Sigmoid colon (tissue), 7 donors: ENCODE measurements around the gene ARHGEF1. TPM values are rescaled to one million over a fixed set of nuclear protein-coding genes. Genes with fewer than 3 reads are reported as not detected.

Experiments used
- DNase-seq: peaks from one replicate; pipeline ENCODE4 v3.0.0-alpha.2; 2019
- H3K27ac ChIP-seq, 4 donors: fragments of 200-600 bp; sonication (generic); one replicate each; pipeline ENCODE4 v1.5.1; 2016 to 2019; ENCODE audit warnings: mild to moderate bottlenecking in 1 of 4
- H3K27me3 ChIP-seq, 3 donors: fragments of 200-600 bp; sonication (generic); one replicate each; pipeline ENCODE4 v1.5.1; 2019; ENCODE audit warnings: mild to moderate bottlenecking in 1 of 3
- H3K36me3 ChIP-seq, 4 donors: fragments of 200-600 bp; sonication (generic); one replicate each; pipeline ENCODE4 v1.5.1; 2016 to 2019
- H3K4me1 ChIP-seq, 4 donors: fragments of 200-600 bp; sonication (generic); one replicate each; pipeline ENCODE4 v1.5.1; 2017 to 2019
- H3K4me3 ChIP-seq, 4 donors: fragments of 200-600 bp; sonication (generic); one replicate each; pipeline ENCODE4 v1.5.1; 2017 to 2019; ENCODE audit warnings: mild to moderate bottlenecking in 2 of 4, moderate library complexity in 1 of 4
- H3K9me3 ChIP-seq, 4 donors: fragments of 200-600 bp in 3 of 4; sonication (generic) in 3 of 4; one replicate each; pipeline versions ENCODE4 v1.5.1 to v1.6.1; 2013 to 2019
- EP300 ChIP-seq, 4 donors: sonication (generic); formaldehyde crosslinking; IDR thresholded peaks; one replicate each; pipeline ENCODE4 v1.6.1; 2017; ENCODE audit warnings: antibody characterized with exemption in 4 of 4
- POLR2A ChIP-seq, 2 donors: fragments of 450-650 bp; IDR thresholded peaks; one replicate each; pipeline ENCODE4 v1.6.1; 2016; ENCODE audit warnings: antibody characterized with exemption in 2 of 2, mild to moderate bottlenecking in 2 of 2, moderate library complexity in 2 of 2
- POLR2AphosphoS5 ChIP-seq, 4 donors: sonication (generic); formaldehyde crosslinking; IDR thresholded peaks; one replicate each; pipeline ENCODE4 v1.6.1; 2017; ENCODE audit warnings: antibody characterized with exemption in 4 of 4
- whole genome bisulfite sequencing, 2 donors: extraction: QIAGEN DNeasy Blood & Tissue Kit; methylation state at CpG; one replicate each; pipeline ENCODE4 v1.1.7; 2013; 5-methylcytosine and 5-hydroxymethylcytosine counted together
- intact Hi-C: fragments of 100-400 bp; cut with DNase I; formaldehyde crosslinking; loops from one replicate; pipeline ENCODE4 v1.15.1; 2023
- polyA plus RNA-seq, 3 donors: library from polyadenylated mRNA; stranded (reverse); fragments of 200-250 nt; gene quantifications; one replicate each; pipeline ENCODE4 v1.2.3, GENCODE V29; 2013
- total RNA-seq, 4 donors: library from RNA; depleted of rRNA; stranded (reverse); fragments of >200 nt; gene quantifications; one replicate each; pipeline ENCODE4 v1.1.0, GENCODE V29; 2016
- TF ChIP-seq, protein P1 (sequence below), 4 experiments: fragments of 450-650 bp in 3 of 4; fragments of 200-600 bp in 1 of 4; IDR thresholded peaks; one replicate each; pipeline ENCODE4 v1.5.1; 2016 to 2019; ENCODE audit warnings: antibody characterized with exemption in 4 of 4, mild to moderate bottlenecking in 3 of 4, moderate library complexity in 2 of 4
- donor health status: healthy with polysubstance abuse.
- donor health status: Bipolar disorder and iron deficiency.
- donor health status: healthy.

ARHGEF1 gene
- total and polyA plus RNA-seq, 7 donors, result 30.5 to 151 (median 36.7) TPM

DNA sequence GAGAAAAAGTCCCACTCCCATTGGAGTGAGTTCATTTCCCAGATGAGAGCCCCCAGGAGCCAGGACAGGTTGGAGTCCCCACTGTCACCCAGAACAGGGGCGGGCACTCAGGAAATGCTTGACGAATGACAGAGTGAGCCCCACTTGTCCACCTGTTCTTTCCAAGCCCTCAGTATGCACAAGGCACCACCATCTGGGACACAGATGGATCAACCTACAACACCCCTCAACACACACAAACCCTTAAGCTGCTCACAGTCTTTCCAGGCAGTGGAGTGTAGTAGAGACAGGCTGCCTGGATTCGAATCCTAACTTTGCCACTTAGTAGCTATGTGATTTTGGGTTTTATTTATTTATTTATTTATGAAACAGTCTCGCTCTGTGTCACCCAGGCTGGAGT, 8.0 kb downstream of the ARHGEF1 start:
- no peaks in the 10 kb centered on the region for H3K9me3 ChIP-seq
- TF ChIP-seq, protein P1, sequence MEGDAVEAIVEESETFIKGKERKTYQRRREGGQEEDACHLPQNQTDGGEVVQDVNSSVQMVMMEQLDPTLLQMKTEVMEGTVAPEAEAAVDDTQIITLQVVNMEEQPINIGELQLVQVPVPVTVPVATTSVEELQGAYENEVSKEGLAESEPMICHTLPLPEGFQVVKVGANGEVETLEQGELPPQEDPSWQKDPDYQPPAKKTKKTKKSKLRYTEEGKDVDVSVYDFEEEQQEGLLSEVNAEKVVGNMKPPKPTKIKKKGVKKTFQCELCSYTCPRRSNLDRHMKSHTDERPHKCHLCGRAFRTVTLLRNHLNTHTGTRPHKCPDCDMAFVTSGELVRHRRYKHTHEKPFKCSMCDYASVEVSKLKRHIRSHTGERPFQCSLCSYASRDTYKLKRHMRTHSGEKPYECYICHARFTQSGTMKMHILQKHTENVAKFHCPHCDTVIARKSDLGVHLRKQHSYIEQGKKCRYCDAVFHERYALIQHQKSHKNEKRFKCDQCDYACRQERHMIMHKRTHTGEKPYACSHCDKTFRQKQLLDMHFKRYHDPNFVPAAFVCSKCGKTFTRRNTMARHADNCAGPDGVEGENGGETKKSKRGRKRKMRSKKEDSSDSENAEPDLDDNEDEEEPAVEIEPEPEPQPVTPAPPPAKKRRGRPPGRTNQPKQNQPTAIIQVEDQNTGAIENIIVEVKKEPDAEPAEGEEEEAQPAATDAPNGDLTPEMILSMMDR (IDR thresholded peaks at IDR 0.05), result no peak
- no peak for TF ChIP-seq POLR2AphosphoS5 (IDR thresholded peaks at IDR 0.05)
- TF ChIP-seq EP300 (IDR thresholded peaks at IDR 0.05), result no peak
- TF ChIP-seq POLR2A (IDR thresholded peaks at IDR 0.05), result no peak
- no peak overlapping the region for H3K27ac ChIP-seq
- no peak for DNase-seq
- H3K36me3 ChIP-seq, result peaks cover 12 to 53% (median 33%) of the 10 kb centered on the region in 4 donors
- WGBS, 2 donors, result 97 to 98% methylated on average over 4 of the region's 4 CpGs
- H3K27me3 ChIP-seq, result no peaks in the 10 kb centered on the region
- H3K4me1 ChIP-seq, result peaks cover 0 to 16% (median 0%) of the 10 kb centered on the region in 4 donors
- H3K4me3 ChIP-seq, result no peak overlapping the region
- intact Hi-C loops, result no loop called here

DNA sequence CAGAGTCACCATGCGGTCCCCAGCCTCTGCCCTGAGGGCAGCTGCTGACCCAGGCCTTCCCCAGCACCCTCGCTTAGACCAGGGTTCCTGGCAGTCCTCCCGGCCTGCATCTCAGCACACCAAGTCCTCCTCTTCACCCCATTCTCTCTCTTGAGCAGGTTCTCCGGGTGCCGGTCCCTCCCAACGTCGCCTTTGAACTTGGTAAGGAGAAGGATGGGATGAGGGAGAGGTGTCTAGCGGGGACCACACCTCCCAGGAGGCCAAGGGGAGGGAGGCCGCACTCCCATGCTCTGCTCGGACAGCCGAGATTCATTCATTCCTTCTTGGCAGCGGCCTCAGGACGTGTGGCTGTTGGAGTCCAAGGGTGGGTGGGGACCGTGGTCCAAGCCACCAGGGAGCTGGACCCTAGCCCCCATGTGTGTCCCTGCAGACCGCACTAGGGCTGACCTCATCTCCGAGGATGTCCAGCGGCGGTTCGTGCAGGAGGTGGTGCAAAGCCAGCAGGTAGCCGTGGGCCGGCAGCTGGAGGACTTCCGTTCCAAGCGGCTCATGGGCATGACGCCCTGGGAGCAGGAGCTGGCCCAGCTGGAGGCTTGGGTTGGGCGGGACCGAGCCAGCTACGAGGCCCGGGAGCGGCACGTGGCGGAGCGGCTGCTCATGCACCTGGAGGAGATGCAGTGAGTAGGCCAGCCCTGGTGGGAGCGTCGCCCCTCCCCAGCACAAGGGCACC, 9.4 kb downstream of the ARHGEF1 start:
- Histone ChIP-seq H3K4me1 (peaks cover 0 to 2% (median 0%) of the 10 kb centered on the region in 4 donors), H3K4me3 (no peak overlapping the region), H3K36me3 (peaks cover 18 to 64% (median 41%) of the 10 kb centered on the region in 4 donors), H3K27me3 (no peaks in the 10 kb centered on the region), H3K9me3 (no peaks in the 10 kb centered on the region), H3K27ac (no peak overlapping the region)
- DNase-seq, result no peak
- WGBS, 2 donors, result 88 to 92% methylated on average over 34 of the region's 34 CpGs
- TF ChIP-seq, protein P1 (IDR thresholded peaks at IDR 0.05), result no peak
- TF ChIP-seq POLR2AphosphoS5 (IDR thresholded peaks at IDR 0.05) (no peak), EP300 (IDR thresholded peaks at IDR 0.05) (no peak), POLR2A (IDR thresholded peaks at IDR 0.05) (no peak)
- intact Hi-C loops, result loop anchor here (2.0 kb wide), 1 partner anchor 38 kb away; no protein-coding TSS in a partner anchor

DNA sequence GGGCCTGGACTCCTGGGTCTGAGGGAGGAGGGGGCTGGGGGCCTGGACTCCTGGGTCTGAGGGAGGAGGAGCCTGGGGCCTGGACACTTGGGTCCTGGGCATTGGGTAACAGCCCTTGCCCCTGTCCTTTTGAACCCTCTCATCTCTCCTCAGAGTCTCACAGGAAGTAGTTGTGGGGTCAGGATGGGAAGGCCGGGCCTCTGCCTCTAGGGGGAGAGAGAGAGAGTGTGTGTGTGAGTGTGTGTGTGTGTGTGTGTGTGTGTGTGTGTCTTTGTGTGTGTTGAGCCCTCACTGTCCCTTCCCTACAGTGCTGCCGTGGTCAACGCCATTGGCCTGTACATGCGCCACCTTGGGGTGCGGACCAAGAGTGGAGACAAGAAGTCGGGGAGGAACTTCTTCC, 10.9 kb downstream of the ARHGEF1 start:
- H3K27ac ChIP-seq, result no peak overlapping the region
- no peaks in the 10 kb centered on the region for H3K9me3 ChIP-seq
- H3K36me3 ChIP-seq, result peaks cover 18 to 76% (median 50%) of the 10 kb centered on the region in 4 donors
- H3K27me3 ChIP-seq, result no peaks in the 10 kb centered on the region
- WGBS, 2 donors, result 78 to 81% methylated on average over 6 of the region's 6 CpGs
- no peak overlapping the region for H3K4me3 ChIP-seq
- no peaks in the 10 kb centered on the region for H3K4me1 ChIP-seq
- intact Hi-C loops, result loop anchor here (2.0 kb wide), 1 partner anchor 37 kb away; no protein-coding TSS in a partner anchor
- DNase-seq, result no peak
- TF ChIP-seq POLR2AphosphoS5 (IDR thresholded peaks at IDR 0.05) (no peak), EP300 (IDR thresholded peaks at IDR 0.05) (no peak), POLR2A (IDR thresholded peaks at IDR 0.05) (no peak)
- TF ChIP-seq, protein P1 (IDR thresholded peaks at IDR 0.05), result no peak

DNA sequence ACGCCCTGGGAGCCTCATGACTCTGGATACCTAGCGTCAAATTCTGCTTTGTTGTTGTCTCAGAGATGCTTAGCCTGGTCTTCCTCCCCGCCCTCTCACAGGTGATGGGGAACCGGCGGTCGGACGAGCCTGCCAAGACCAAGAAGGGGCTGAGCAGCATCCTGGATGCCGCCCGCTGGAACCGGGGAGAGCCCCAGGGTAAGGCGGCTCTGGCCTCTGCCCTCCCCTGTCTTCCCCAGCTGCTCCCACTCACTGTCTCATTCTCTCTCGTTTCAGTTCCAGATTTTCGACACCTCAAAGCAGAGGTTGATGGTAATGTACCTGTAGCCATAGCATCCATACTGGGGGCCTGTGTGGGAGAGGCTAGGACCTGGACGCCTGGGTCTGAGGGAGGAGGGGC, 11.4 kb downstream of the ARHGEF1 start:
- no peaks in the 10 kb centered on the region for H3K27me3 ChIP-seq
- no peaks in the 10 kb centered on the region for H3K9me3 ChIP-seq
- peaks cover 18 to 76% (median 49%) of the 10 kb centered on the region in 4 donors for H3K36me3 ChIP-seq
- intact Hi-C loops, result no loop called here
- no peak for DNase-seq
- WGBS, 2 donors, result 87 to 88% methylated on average over 14 of the region's 14 CpGs
- H3K4me3 ChIP-seq, result no peak overlapping the region
- TF ChIP-seq, protein P1 (IDR thresholded peaks at IDR 0.05), result no peak
- TF ChIP-seq POLR2A (IDR thresholded peaks at IDR 0.05) (no peak), EP300 (IDR thresholded peaks at IDR 0.05) (no peak), POLR2AphosphoS5 (IDR thresholded peaks at IDR 0.05) (no peak)
- no peak overlapping the region for H3K27ac ChIP-seq
- no peaks in the 10 kb centered on the region for H3K4me1 ChIP-seq
